Measurements from ENCODE around the gene PKD2.

DNA sequence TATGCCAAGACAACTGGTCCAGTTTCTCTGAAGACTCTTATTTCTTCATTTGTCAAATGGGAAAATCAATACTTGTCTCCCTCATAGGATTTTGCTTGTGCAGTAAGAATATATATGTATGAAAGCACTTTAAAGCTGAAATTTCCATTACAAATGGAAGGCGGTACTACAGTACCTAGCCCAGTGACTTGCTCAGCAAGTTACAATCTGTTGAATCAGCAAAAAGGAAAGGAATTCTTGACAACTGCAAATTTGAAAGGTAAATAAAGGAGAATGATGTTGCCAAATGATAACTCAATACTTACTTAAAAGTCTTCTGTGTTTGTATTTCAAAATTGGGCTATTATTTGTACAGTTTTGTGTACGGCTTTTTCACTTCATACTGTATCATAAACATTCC lies 71.1 kb downstream of the PKD2 start:
- no peak for TF ChIP-seq CTCF (IDR thresholded peaks at IDR 0.05; ENCODE audit: poor library complexity)
- no peak for TF ChIP-seq EZH2phosphoT487 (IDR thresholded peaks at IDR 0.05; ENCODE audit: low read depth, severe bottlenecking, unreplicated experiment)

Measured in hepatocyte (in vitro differentiated cells).